ENCODE results near the gene TPGS1. TPM values are rescaled to one million over a fixed set of nuclear protein-coding genes. Genes with fewer than 3 reads are reported as not detected.

TPGS1 gene
- total and polyA plus RNA-seq, 2 donors (not counting 3 experiments of a cell fraction or from before 2014, with no cell fraction given) = 20.9 to 24.7 TPM

Other genes with a start within 250 kb of the TPGS1 start
- 12.0 and 27.9 TPM in 2 replicates for gene PLPP2, start 216.1 kb upstream of the TPGS1 start, total RNA-seq
- 34.3 and 36.3 TPM in 2 replicates for gene PLPP2, start 216.1 kb upstream of the TPGS1 start, polyA plus RNA-seq
- 41.7 and 44.9 TPM in 2 replicates for gene MIER2, start 162.7 kb upstream of the TPGS1 start, total RNA-seq
- gene MIER2, start 162.7 kb upstream of the TPGS1 start, polyA plus RNA-seq = 20.3 and 26.8 TPM in 2 replicates
- gene C2CD4C, start 98.3 kb upstream of the TPGS1 start, total RNA-seq = 0.37 and 0.38 TPM in 2 replicates
- 0.25 and 0.33 TPM in 2 replicates for gene C2CD4C, start 98.3 kb upstream of the TPGS1 start, polyA plus RNA-seq
- 4.2 and 7.5 TPM in 2 replicates for gene SHC2, start 46.5 kb upstream of the TPGS1 start, total RNA-seq
- gene SHC2, start 46.5 kb upstream of the TPGS1 start, polyA plus RNA-seq = 11.8 and 16.8 TPM in 2 replicates
- gene MADCAM1, start 11.0 kb upstream of the TPGS1 start, total RNA-seq = 0.31 and 0.44 TPM in 2 replicates
- gene MADCAM1, start 11.0 kb upstream of the TPGS1 start, polyA plus RNA-seq = 0.06 and 0.07 TPM in 2 replicates
- gene CDC34, start 24.3 kb downstream of the TPGS1 start, total RNA-seq = 92.9 and 93.2 TPM in 2 replicates
- gene CDC34, start 24.3 kb downstream of the TPGS1 start, polyA plus RNA-seq = 90.4 and 101 TPM in 2 replicates
- not detected in 2 replicates for gene GZMM, start 36.6 kb downstream of the TPGS1 start, total RNA-seq
- not detected in 2 replicates for gene GZMM, start 36.6 kb downstream of the TPGS1 start, polyA plus RNA-seq
- 466 and 485 TPM in 2 replicates for gene BSG, start 65.1 kb downstream of the TPGS1 start, total RNA-seq
- gene BSG, start 65.1 kb downstream of the TPGS1 start, polyA plus RNA-seq = 661 and 823 TPM in 2 replicates
- gene HCN2, start 82.4 kb downstream of the TPGS1 start, total RNA-seq = 0.37 and 0.53 TPM in 2 replicates
- 0.18 TPM in 2 replicates for gene HCN2, start 82.4 kb downstream of the TPGS1 start, polyA plus RNA-seq
- 46.7 and 50.6 TPM in 2 replicates for gene POLRMT, start 126.0 kb downstream of the TPGS1 start, total RNA-seq
- 38.9 and 50.8 TPM in 2 replicates for gene POLRMT, start 126.0 kb downstream of the TPGS1 start, polyA plus RNA-seq
- not detected in 2 replicates for gene FGF22, start 132.4 kb downstream of the TPGS1 start, total RNA-seq
- 0.06 and 0.07 TPM in 2 replicates for gene FGF22, start 132.4 kb downstream of the TPGS1 start, polyA plus RNA-seq
- 58.4 and 61.3 TPM in 2 replicates for gene RNF126, start 155.7 kb downstream of the TPGS1 start, total RNA-seq
- 19.2 and 20.5 TPM in 2 replicates for gene RNF126, start 155.7 kb downstream of the TPGS1 start, polyA plus RNA-seq
- gene FSTL3, start 168.9 kb downstream of the TPGS1 start, total RNA-seq = 19.9 and 30.3 TPM in 2 replicates
- gene FSTL3, start 168.9 kb downstream of the TPGS1 start, polyA plus RNA-seq = 45.2 and 70.7 TPM in 2 replicates
- not detected in 2 replicates for gene PRSS57, start 188.0 kb downstream of the TPGS1 start, total RNA-seq
- gene PRSS57, start 188.0 kb downstream of the TPGS1 start, polyA plus RNA-seq = not detected in 2 replicates
- 24.2 and 31.8 TPM in 2 replicates for gene PALM, start 201.4 kb downstream of the TPGS1 start, total RNA-seq
- gene PALM, start 201.4 kb downstream of the TPGS1 start, polyA plus RNA-seq = 3.9 and 5.7 TPM in 2 replicates
- gene MISP, start 243.6 kb downstream of the TPGS1 start, total RNA-seq = not detected in 2 replicates
- not detected in 2 replicates for gene MISP, start 243.6 kb downstream of the TPGS1 start, polyA plus RNA-seq

Data from endothelial cell of umbilical vein (primary cell).